GM12873 (cell line): ENCODE results near the gene EML1.

ENCODE experiments used
- CTCF ChIP-seq: IDR thresholded peaks from 2 replicates; pipeline ENCODE4 v1.5.1; 2012; ENCODE audit warnings: low read depth, mild to moderate bottlenecking, moderate library complexity, low read length, control low read depth; ENCODE audit not compliant: insufficient read depth; ENCODE audit errors: missing control alignments

Gene EML1

GRCh38 chr14:99809859-99810558 is 16.8 kb downstream of the EML1 start:
- TF ChIP-seq CTCF = no peak

GRCh38 chr14:99810559-99810874 is 17.3 kb downstream of the EML1 start:
- TF ChIP-seq CTCF = no peak

GRCh38 chr14:99812096-99812750 is 19.0 kb downstream of the EML1 start:
- TF ChIP-seq CTCF = no peak

- TF ChIP-seq CTCF = no peak
Measured at GRCh38 chr14:99812892-99813291, 19.7 kb downstream of the EML1 start.

- no peak for TF ChIP-seq CTCF
Measured at GRCh38 chr14:99815696-99816095, 22.5 kb downstream of the EML1 start.

- no peak for TF ChIP-seq CTCF
Measured at GRCh38 chr14:99816217-99816616, 23.0 kb downstream of the EML1 start.

- TF ChIP-seq CTCF = no peak
Measured at GRCh38 chr14:99816642-99817041, 23.4 kb downstream of the EML1 start.
